Stimulated activated CD4-positive, alpha-beta T cell treated with anti-CD3 and anti-CD28 coated beads, Interleukin-1b, Interleukin-23, amount 100 ng/mL, for 48 hours (primary cell): ENCODE data around the gene DOCK11.
"Not testable (repeated sequence)": the region's sequence is repeated elsewhere in the genome, so short reads cannot be mapped to it uniquely, and the experiment has no call there.

Experiments used
- DNase-seq: peaks from one replicate; pipeline ENCODE4 v3.0.0-alpha.2; 2020

The DOCK11 gene

GRCh38 chrX:118715917-118716316, 220.3 kb downstream of the DOCK11 start:
- DNase-seq: not testable (repeated sequence)

DNA sequence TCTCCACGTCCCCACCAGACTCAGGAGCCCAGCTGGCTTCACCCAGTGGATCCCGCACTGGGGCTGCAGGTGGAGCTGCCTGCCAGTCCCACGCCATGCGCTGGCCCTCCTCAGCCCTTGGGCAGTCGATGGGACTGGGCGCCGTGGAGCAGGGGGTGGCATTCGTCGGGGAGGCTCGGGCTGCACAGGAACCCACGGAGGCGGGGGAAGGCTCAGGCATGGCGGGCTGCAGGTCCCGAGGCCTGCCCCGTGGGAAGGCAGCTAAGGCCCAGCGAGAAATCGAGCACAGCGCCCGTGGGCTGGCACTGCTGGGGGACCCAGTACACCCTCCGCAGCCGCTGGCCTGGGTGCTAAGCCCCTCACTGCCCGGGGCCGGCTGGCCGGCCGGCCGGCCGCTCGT, 221.2 kb downstream of the DOCK11 start:
- DNase-seq: not testable (repeated sequence)

- DNase-seq: no peak
These were observed 222.2 kb downstream of the DOCK11 start for GRCh38 chrX:118717678-118718391.

GRCh38 chrX:118718737-118719136, 223.1 kb downstream of the DOCK11 start:
- DNase-seq: no peak

GRCh38 chrX:118720058-118720707, 224.6 kb downstream of the DOCK11 start:
- no peak for DNase-seq

- DNase-seq: no peak
These were observed 227.8 kb downstream of the DOCK11 start for GRCh38 chrX:118723376-118723775.

DNA sequence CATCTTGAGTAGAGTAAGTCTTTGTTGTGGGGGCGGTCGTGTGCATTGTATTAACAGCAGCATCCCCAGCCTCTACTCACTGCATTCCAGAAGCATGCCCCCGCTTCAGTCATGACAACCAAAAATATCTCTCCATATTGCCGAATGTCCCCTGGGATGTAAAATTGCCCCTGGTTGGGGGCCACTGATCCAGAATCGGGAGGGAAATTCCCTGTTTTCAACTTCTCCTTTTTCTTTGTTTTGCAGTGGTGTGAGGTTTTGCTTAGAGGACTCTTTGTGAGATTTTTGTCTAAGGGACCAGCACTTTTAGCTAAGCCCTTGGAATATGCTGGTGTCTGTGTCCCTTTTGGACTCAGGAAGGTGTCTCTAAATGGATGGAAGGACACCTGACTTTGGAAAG, 228.8 kb downstream of the DOCK11 start:
- DNase-seq: no peak

GRCh38 chrX:118724775-118725174, 229.2 kb downstream of the DOCK11 start:
- no peak for DNase-seq

DNA sequence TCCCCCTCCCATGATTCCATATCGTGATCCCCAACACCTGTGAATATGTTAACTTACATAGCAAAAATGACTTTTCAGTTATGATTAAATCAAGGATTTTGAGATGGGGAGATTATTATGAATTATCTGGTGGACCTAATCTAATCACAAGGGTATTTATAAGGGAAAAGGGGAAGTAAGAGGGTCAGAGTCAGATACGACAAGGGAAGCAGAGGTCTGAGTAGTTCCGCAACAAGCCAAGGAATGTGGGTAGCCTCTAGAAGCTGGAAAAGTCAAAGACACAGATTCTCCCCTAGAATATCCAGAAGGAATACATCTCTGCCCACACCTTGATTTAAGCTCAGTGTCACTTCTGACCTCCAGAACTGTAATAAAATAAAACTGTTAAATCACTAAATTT, 230.8 kb downstream of the DOCK11 start:
- no peak for DNase-seq

- DNase-seq: peak; percentile 10
These were observed 231.5 kb downstream of the DOCK11 start, which contains the start of gene IL13RA1 for GRCh38 chrX:118726887-118727685. IL13RA1 (plus strand) TSS chrX:118727606; CDS start chrX:118727639, 33 bp downstream.

DNA sequence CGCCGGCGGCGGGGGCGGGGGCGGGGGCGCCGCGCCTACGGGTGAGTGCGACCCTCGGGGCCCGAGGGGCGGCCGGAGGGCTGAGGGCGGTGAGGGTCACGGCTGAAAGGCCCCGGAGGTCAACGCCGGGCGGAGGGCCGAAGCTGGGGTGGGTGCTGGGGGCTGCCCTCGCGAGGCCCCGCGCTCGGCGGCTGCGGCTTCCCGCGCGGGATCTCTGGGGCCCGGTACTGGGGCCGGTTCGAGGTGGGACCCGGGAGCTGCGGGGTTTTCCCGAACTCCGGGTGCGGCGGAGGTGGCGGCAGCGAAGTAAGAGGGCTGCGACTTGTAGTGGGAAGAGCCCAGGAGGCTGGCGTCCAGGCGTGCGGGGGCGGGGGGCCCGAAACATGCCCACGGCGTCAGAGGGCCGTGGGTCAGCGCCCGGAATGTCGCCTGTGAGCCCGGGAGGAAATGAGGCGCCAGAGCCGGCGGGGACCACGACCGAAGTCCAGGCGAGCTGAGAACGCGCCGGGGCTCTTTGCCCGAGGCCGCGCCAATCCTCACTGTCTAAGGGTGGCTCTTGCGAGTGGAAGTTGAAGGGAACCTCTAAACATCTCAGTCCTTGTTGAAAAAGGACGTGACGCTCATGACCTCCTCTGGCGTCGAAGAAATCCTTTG, 232.2 kb downstream of the DOCK11 start:
- DNase-seq: no peak

- DNase-seq: no peak
These were observed 233.5 kb downstream of the DOCK11 start for GRCh38 chrX:118729042-118729652.

DNA sequence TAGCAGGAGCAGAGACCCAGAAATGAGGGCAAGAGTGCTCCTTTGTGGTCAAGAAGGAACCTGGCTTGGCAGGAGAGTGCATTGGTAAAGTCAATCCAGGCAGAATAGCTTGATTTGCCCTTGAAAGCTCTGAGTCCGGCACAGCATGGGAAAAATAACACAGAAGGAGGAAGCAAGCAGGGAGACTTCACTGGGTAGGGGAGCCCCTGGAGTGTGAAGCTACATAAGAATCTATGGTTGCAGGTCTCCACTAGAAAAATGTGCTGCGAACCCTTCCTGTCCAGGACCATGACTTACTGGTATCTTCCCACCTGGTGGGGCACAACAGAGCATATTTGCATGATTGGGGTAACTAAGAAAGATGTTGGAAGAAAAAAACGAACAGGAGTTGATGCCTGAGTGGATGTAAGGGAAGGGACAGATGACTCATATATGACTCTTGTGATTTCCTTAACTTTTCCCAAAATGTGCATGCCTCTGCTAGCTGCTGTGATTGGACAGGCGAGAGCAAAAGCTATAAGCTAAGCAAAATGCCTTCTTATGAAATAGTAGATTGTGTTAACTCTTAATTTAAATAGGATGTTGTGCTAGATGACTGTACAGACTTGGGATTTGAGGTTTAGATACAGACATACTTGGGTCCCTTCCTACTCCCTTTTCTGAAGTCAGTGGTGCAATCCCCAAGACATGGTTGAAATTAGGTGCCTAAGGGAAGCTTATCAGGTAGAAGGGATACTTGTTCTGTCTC, 235.1 kb downstream of the DOCK11 start:
- no peak for DNase-seq

- DNase-seq: not testable (repeated sequence)
These were observed 236.9 kb downstream of the DOCK11 start for GRCh38 chrX:118732551-118732950.

GRCh38 chrX:118734909-118735308, 239.3 kb downstream of the DOCK11 start:
- no peak for DNase-seq
